Activated CD4-positive, alpha-beta T cell treated with anti-CD3 and anti-CD28 coated beads for 24 hours (primary cell): ENCODE data around the gene CKAP5.
A peak's percentile ranks its signal among the peaks of the same experiment; 100 is the strongest.
"Not testable (repeated sequence)": the region's sequence is repeated elsewhere in the genome, so short reads cannot be mapped to it uniquely, and the experiment has no call there.

Source experiments
- DNase-seq, 2 donors: peaks; one replicate each; pipeline ENCODE4 v3.0.0-alpha.2; 2020; ENCODE audit warnings: low read depth in 2 of 2

The CKAP5 gene

DNA sequence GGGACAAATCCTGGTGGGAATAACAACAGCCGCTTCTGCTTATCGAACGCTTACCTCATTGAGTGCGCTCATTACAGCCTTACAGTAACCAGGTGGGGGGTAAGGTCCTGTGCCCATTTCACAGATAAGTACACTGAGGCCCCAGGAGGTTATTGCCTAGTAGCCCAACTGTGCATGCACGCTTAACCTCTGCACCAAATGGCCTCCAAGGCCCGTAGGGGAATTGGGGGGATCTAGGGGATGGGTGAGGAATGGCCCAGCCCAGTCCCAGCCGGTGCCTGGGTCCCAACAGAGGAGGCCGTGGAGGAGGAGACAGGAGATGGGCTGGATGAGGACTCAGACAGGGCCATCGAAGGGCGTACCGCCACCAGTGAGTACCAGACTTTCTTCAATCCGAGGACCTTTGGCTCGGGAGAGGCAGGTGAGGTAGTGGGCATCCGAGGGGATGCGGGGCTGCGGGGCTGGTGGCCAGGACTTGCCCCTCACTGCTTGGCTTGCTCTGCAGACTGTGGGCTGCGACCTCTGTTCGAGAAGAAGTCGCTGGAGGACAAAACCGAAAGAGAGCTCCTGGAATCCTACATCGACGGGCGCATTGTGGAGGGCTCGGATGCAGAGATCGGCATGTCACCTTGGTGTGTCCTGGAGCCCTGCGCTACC, 119.7 kb downstream of the CKAP5 start:
- DNase-seq = no peak

DNA sequence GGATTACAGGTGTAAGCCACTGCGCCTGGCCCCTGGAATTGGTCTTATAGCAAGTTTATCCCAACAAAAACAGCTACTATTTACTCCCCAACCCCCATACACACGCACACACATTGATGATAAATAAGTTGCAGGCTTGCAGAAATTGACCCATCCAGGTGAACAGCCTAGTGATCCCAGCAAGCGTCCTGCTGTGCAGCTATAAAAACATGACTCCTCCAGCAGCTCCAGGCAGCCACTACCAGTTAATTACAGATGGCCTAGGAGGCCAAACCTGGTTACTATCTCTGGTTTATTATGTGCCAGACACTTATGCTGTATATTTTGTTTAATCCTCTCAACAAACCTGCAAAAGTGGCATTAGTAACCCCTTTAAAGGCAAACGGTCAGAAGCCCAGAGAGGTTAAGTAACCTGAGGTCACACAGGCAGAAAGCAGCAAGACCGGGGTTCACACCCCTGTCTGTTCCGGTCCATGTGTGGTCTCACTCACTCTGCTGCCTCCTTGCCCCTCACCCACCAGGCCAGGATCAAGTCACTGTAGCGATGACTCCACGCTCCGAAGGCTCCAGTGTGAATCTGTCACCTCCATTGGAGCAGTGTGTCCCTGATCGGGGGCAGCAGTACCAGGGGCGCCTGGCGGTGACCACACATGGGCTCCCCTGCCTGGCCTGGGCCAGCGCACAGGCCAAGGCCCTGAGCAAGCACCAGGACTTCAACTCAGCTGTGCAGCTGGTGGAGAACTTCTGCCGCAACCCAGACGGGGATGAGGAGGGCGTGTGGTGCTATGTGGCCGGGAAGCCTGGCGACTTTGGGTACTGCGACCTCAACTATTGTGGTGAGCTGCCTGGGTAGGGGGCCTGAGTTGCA, 120.5 kb downstream of the CKAP5 start:
- DNase-seq = no peak

DNA sequence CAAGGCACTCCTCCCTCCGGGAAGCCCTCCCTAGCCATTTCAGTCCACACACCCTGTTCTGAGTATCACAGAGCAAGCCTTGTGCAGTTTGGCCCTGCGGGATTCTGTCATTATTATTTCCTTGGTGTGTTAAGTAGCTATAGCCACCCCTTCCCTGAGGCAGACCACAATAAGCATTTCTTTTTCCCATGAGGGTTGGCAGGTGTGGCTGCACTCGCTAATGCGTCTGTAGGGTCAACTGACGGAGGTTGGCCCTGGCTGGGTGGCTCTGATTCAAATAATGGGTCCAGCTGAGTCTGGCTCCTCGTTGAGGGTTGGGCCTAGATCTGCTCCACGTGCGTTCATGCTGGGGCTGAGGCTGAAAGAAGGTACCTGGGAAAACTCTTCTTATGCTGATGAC, 122.0 kb downstream of the CKAP5 start:
- DNase-seq = no peak

DNA sequence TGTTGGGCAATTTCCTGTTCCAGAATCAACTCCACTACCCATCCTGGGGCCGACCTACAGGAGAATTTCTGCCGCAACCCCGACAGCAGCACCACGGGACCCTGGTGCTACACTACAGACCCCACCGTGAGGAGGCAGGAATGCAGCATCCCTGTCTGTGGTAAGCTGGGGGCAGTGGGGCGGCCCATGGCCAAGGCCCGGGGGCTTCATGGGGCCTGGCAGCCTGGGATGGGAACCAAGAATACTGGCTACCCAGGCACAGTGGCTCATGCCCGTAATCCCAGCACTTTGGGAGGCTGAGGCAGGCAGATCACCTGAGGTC, 122.8 kb downstream of the CKAP5 start:
- no peak for DNase-seq

DNA sequence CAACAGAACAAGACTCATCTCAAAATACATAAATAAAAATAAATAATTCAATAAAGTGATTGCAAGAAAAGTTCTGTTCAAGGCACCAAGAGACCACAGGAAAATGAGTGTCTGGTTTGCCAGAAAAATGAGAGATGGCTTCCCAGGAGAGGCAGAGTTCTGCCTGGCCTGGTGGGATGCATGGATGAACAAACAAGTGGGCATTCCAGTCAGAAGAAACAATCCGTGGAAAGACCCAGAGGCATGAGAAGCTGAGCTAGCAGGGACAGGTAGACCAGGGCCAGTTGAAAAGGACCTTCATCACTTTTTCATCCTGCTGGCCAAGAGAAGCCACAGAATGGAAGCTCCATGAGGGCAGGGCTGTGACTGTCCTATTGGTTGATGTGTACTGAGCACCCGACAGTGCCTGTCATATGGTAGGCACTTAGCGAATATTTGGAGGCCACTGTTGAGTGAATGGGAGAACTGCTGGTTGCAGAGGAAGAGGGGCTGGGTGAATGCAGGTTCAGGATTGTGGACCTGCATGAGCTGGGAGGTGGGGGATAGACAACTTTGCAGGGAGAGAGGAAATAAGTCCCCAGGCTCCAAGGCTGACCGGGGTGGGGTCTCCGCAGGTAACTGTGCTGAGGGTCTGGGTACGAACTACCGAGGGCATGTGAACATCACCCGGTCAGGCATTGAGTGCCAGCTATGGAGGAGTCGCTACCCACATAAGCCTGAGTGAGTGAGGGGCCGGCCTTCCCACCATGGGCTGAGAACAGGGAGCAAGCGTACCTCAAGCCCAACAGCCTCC, 123.3 kb downstream of the CKAP5 start:
- DNase-seq = no peak

DNA sequence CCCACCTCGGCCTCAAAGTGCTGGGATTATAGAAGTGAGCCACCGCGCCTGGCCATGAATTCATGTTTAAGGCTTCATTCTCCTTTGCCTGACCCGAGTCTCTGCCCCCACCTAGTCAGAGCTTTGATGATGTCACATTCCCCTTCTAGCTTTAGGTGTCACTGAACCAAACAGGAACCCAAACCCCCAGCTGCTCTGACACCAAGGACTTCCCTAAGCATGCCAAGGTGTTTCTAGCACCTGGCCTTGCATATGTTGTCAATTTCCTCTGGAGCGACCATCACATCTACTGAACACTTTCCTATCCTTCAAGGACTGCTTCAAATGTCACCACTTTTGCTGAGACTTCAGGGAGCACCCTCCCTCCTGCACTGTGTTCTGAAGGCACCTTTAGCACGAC, 124.8 kb downstream of the CKAP5 start:
- DNase-seq = no peak

DNA sequence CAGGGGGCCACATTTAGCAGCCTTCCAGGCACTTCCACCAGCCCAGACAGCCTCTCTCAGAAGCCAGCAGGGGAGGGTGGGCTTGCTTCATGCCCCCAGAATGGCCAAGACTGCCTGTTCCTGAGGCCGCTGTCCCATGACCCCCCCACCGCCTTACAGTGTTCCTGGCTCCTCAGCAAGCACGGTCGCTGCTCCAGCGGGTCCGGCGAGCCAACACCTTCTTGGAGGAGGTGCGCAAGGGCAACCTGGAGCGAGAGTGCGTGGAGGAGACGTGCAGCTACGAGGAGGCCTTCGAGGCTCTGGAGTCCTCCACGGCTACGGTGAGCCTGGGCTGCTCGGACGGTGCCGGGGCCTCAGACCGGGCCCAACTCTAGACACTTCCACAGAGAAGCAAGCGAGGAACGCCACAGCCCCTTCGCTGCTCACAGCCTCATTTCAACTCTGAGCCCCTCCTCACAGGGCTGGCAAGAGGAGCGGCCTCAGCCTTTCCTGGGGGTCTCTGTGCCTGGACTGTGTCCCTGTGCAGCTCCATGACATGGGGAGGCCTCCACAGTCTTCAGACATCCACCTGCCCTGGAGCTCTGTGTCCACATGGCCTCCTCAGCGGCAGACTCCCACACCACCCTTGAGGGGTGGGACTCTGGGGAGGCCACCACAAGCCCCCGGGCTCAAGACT, 126.4 kb downstream of the CKAP5 start:
- no peak for DNase-seq

DNA sequence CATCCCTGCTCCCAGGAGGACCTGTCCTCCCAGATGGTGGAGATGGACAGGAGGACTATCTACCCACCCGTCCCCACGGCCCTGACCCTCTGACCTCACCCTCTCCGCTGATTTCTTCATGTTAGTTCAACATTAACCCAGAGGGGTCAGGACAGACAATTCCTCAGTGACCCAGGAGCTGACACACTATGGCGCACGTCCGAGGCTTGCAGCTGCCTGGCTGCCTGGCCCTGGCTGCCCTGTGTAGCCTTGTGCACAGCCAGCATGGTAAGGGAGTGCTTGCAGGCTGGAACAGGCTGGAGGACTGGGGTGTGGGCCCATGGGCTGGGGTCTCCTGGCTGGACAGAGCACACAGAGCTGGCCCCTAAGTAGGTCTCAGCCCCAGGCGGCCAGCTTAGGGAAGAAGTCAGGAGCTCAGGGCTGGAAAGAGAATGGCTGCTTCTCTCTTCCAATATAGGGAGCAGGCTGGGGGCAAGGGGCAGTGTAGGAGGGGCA, 127.0 kb downstream of the CKAP5 start, which contains the start of gene F2:
F2 (plus strand) TSS at position 166 of the 495 bp plus-strand sequence; CDS start at position 189, 23 bp downstream.
- no peak for DNase-seq

DNA sequence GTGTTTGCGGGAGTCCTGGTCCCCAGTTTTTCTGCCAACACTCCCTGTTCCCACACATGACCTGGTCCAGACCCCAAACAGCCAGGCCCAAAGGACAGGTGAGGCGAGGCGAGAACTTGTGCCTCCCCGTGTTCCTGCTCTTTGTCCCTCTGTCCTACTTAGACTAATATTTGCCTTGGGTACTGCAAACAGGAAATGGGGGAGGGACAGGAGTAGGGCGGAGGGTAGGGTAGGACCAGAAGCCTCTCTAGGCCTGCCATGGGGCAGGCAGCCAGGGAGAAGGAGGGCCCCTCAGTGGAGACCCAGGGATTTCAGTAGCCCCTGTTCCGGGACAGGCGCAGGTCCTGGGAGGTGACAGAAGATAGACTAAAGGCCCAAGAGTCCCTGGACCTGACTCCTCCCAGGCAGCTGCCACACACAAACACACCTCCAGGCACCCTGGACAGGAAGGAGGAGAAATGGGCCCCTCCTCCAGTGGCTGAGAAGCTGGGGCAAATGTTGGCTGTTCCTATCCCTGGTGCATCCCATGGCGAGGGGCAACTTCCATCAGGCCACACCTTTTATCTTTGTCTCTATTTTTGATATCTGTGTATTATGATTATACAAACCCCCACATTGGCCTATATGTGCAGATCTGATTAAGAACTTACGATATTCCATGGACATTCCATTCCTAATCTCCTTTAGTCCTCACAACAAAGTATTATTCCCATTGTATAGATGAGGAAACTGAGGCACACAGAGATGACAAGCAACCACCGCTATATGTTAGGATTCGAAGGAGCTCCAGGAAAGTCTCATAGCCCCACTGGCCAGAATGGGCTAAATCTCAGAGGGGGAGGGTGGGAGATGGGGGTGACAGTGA, 127.7 kb downstream of the CKAP5 start:
- no peak for DNase-seq

DNA sequence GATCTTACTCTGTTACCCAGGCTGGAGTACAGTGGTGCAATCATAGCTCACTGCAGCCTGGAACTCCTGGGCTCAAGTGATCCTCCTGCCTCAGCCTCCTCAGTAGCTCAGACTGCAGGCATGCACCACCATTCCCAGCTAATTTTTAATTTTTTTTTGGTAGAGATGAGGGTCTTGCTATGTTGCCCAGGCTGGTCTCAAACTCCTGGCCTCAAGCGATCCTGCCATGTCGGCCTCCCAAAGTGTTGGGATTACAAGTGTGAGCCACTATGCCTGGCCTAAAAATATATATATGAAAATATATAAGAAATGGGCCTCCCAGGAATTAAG, 128.3 kb downstream of the CKAP5 start:
- DNase-seq = not testable (repeated sequence)

DNA sequence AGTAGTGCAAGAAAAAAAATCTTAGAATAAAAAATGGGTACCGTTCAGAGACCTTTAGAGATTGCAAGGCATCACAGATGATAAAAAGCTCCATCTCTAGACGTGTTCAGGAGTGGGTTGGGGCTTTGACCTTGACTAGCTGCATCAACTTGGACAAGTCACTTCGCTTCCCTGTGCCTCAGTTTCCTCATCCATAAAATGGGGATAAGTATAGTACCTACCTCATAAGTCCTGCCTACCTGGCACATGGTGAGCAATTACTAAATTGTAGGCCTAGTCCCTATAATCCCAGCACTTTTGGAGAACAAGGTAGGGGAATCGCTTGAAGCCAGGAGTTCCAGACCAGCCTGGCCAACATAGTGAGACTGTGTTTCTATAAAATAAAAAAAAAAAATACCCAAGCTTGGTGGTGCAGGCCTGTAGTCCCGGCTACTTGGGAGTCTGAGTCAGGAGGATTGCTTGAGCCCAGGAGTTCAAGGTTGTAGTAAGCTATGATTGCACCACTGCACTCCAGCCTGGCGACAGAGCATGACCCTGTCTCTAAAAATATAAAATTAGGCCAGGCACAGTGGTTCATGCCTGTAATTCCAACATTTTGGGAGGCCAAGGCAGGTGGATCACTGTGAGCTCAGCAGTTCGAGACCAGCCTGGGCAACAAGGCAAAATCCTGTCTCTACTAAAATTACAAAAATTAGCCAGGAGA, 133.1 kb downstream of the CKAP5 start:
- DNase-seq = no peak

DNA sequence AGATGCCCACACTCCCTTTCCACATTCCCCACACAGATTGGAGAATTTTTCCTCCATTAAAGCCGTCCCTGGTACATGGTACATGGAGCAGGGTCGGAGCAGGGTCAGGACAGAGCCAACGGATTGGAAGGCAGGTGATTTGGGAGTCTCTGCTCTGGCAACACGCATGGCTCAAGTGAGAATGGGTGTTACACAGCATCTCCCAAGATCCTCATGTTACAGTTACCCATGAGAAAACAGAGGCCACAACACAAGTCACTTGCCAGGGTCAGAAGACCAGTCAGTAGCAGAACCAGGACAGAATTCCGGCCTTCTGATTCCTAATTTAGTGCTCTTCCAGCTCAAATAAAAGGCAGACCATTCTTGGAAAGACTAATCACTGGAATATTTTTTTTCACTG, 134.8 kb downstream of the CKAP5 start:
- DNase-seq = no peak

DNA sequence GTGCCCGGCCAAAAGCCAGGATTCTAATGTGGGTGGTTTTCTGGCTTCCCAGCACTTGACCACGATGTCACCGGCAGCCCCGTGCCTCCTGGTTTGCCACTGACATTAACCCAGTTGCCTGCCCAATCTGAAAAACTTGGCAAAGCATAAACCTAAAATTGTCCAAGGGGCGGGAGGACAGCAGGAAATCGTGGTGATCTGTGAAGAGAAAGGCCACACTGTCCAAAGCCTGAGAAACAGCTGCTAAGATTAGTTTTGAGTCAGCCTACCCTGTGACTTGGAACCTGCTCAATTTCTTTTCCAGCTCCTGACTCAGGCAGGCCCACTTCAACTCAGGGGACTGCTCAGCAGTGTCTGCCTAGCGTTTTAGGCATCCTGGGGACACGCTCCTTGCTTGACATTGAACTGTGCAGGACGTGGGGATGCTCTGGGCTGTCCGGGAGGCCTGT, 135.2 kb downstream of the CKAP5 start:
- no peak for DNase-seq

DNA sequence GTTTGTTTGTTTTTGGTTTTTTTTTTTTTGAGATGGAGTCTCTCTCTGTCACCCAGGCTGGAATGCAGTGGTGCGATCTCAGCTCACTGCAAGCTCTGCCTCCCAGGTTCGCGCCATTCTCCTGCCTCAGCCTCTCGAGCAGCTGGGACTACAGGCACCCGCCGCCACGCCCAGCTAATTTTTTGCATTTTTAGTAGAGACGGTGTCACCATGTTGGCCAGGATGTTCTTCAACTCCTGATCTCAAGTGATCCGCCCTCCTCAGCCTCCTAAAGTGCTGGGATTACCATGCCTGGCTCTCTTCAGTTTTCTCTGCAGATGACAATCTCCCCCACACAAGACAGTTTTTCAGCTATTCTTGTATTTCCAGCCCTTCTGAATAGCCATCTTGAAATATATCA, 136.7 kb downstream of the CKAP5 start:
- not testable (repeated sequence) for DNase-seq

DNA sequence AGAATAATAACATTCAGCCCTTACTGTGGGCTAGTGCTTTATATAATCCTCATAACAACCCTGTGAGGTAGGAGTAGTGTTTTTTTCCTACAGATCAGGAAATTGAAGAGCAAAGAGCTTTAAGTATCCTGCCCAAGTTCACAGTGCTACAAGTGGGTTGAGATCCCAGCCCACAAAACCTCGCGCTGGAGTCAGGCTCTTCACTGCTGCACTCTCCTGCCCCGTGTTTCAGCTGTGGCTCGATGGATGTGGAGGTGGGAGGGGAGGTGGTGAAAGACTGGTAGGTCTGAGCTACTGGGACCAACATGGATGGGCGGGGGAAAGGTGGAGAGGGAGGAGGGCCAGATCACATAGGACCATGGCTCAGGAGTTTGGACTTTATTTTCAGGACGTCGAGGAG, 139.2 kb downstream of the CKAP5 start:
- DNase-seq = no peak

DNA sequence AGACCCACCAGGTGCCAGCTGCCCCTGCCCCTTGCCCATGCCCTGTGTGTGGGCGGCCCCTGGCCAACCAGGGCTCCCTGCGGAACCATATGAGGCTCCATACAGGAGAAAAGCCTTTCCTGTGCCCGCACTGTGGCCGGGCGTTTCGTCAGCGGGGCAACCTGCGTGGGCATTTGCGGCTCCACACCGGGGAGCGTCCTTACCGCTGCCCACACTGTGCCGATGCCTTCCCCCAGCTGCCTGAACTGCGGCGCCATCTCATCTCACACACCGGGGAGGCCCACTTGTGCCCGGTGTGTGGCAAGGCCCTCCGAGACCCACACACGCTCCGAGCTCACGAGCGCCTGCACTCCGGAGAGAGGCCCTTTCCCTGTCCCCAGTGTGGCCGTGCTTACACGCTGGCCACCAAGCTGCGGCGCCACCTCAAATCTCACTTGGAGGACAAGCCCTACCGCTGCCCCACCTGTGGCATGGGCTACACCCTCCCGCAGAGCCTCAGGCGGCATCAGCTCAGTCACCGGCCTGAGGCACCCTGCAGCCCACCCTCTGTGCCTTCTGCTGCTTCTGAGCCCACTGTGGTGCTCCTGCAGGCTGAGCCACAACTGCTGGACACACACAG, 140.9 kb downstream of the CKAP5 start:
- DNase-seq = no peak

DNA sequence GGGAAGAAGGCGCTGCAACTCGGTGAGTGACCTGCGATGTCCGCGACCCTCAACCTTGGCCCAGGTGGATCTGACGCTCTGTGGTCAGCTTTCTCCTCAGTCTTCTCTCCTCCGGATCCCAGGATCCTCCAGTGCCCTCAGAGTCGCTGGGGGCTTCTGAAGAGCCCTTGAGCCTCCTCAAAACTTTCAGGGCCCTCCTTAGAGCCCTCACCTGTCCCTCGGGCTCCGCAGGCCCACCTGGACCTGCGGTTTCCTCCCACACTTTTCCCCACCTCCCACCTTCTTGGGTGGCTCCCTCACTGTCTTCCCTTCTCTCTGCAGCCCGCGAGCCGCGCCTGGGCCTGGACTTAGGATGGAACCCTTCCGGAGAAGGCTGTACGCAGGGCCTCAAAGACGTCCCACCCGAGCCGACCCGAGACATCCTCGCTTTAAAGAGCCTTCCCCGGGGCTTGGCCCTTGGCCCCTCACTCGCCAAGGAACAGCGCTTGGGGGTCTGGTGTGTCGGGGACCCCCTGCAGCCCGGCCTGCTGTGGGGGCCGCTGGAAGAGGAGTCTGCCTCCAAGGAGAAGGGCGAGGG, 144.9 kb downstream of the CKAP5 start:
- DNase-seq = no peak

DNA sequence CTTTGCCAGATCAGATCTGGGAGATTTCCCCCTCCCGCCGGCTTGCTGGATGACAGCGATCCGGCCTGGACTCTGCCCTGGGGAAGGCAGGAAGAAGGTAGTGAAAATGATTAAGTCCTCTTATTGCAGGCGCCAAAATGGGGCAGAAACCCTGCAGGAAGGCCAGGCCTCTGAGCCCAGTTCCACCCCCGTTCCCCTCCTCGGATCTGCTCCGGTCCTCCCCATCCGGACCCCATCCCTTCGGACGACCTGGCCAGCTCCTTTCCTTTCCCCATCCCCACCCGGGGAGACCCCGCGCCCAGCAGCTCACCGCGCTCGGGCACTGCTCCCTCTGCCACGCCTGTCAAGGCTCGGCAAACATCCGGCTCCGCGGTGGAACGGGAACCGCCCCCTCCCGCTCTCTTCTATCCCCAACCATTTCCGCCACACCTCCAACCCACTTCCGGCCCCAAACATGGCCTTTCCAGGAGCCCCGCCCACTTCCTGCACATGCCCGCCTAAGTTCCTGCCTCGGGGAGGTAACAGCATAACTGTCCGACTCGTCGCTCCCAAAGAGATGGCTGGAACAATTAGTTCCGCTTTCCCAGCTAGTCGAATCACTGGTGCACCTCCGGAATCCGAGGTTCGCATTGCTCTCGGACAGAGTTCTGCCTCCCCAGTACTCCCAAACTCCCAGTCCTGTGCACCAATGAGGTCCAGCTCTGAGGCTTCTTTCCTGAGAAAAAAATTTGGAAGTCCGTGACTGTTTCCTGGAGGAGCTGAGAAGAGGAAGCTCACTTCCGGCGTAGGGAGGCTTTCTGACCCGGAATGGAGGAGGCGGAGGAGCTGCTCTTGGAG, 145.6 kb downstream of the CKAP5 start, which contains the start of the genes ARHGAP1 and ZNF408:
ARHGAP1 (minus strand) TSS at position 379 of the 837 bp plus-strand sequence. CDS start 4,512 bp downstream, outside the sequence.
ZNF408 (plus strand) TSS at position 791 of the 837 bp plus-strand sequence; CDS start at position 808, 17 bp downstream.
- peak; percentile 97 to 99 for DNase-seq
